Sigmoid colon (tissue), 4 donors: ENCODE data around the gene NELFCD.

Experiments
- EP300 ChIP-seq, 4 donors: sonication (generic); formaldehyde crosslinking; IDR thresholded peaks; one replicate each; pipeline ENCODE4 v1.6.1; 2017; ENCODE audit warnings: antibody characterized with exemption in 4 of 4
- POLR2A ChIP-seq, 2 donors: fragments of 450-650 bp; IDR thresholded peaks; one replicate each; pipeline ENCODE4 v1.6.1; 2016; ENCODE audit warnings: antibody characterized with exemption in 2 of 2, mild to moderate bottlenecking in 2 of 2, moderate library complexity in 2 of 2
- POLR2AphosphoS5 ChIP-seq, 4 donors: sonication (generic); formaldehyde crosslinking; IDR thresholded peaks; one replicate each; pipeline ENCODE4 v1.6.1; 2017; ENCODE audit warnings: antibody characterized with exemption in 4 of 4
- TF ChIP-seq, protein P1 (sequence below), 4 experiments: fragments of 450-650 bp in 3 of 4; fragments of 200-600 bp in 1 of 4; IDR thresholded peaks; one replicate each; pipeline ENCODE4 v1.5.1; 2016 to 2019; ENCODE audit warnings: antibody characterized with exemption in 4 of 4, mild to moderate bottlenecking in 3 of 4, moderate library complexity in 2 of 4

DNA sequence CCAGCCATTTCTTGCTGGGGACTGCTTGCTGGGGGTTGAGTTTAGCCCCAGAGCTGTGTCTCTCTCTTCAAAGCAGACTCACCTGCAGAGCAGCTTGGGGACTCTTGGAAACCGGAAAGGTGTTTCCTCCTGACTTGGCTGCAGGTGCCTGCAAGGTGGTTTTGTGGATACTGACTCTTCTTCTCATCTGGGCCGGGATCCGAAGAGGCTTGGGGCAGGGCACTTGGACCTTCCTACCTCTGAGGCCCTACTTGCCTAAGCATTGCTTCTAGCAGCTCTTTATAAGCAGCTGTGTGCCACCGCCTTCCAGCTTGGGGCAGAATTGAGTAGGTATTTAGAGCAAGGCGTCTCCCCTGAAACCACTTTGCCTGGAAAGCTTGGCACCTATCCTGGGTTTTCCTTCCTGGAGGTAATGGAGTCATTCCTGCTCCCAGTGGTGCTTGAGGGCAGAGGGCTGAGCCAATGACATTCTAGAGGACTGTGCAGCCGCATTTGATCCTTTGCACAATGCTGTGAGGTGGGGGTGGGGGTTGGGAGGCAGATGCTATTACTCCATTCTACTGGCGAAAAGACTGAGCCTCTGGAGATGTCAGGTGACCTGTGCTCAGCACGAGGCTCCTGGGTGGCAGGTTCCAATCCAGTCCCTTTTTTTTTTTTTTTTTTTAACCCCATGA, 29.4 kb downstream of the NELFCD start:
- TF ChIP-seq, protein P1, sequence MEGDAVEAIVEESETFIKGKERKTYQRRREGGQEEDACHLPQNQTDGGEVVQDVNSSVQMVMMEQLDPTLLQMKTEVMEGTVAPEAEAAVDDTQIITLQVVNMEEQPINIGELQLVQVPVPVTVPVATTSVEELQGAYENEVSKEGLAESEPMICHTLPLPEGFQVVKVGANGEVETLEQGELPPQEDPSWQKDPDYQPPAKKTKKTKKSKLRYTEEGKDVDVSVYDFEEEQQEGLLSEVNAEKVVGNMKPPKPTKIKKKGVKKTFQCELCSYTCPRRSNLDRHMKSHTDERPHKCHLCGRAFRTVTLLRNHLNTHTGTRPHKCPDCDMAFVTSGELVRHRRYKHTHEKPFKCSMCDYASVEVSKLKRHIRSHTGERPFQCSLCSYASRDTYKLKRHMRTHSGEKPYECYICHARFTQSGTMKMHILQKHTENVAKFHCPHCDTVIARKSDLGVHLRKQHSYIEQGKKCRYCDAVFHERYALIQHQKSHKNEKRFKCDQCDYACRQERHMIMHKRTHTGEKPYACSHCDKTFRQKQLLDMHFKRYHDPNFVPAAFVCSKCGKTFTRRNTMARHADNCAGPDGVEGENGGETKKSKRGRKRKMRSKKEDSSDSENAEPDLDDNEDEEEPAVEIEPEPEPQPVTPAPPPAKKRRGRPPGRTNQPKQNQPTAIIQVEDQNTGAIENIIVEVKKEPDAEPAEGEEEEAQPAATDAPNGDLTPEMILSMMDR (IDR thresholded peaks at IDR 0.05): no peak
- TF ChIP-seq POLR2AphosphoS5 (IDR thresholded peaks at IDR 0.05) (no peak), EP300 (IDR thresholded peaks at IDR 0.05) (no peak), POLR2A (IDR thresholded peaks at IDR 0.05) (no peak)
